ENCODE measurements around the gene ARPC5L. TPM values are rescaled to one million over a fixed set of nuclear protein-coding genes. Genes with fewer than 3 reads are reported as not detected.
A peak's percentile ranks its signal among the peaks of the same experiment; 100 is the strongest.

The ARPC5L gene
- total and polyA plus RNA-seq, 10 donors = 33.6 to 75.3 (median 48.3) TPM

DNA sequence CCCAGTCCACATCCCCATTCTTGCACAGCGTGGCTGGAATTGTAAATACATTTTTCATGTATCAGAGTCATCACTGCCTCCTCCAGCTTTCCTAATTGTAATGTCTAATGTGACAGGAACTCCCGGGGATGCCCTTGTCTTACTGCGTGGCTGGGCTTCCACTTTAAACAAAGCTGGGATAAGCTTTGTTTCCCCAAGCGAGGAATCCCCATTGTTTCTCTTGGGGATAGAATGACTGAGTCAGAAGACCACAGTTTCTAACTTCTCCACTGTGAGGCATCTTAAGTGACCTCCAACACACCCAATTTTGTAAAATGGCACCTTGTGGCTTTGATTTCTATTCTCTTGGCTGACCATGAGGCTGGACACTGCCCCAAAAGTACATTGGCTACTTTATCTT, 22.4 kb downstream of the ARPC5L start:
- no peaks in the 10 kb centered on the region for H3K9me3 ChIP-seq
- no peak for TF ChIP-seq POLR2AphosphoS5 (IDR thresholded peaks at IDR 0.05)
- TF ChIP-seq, protein P1, sequence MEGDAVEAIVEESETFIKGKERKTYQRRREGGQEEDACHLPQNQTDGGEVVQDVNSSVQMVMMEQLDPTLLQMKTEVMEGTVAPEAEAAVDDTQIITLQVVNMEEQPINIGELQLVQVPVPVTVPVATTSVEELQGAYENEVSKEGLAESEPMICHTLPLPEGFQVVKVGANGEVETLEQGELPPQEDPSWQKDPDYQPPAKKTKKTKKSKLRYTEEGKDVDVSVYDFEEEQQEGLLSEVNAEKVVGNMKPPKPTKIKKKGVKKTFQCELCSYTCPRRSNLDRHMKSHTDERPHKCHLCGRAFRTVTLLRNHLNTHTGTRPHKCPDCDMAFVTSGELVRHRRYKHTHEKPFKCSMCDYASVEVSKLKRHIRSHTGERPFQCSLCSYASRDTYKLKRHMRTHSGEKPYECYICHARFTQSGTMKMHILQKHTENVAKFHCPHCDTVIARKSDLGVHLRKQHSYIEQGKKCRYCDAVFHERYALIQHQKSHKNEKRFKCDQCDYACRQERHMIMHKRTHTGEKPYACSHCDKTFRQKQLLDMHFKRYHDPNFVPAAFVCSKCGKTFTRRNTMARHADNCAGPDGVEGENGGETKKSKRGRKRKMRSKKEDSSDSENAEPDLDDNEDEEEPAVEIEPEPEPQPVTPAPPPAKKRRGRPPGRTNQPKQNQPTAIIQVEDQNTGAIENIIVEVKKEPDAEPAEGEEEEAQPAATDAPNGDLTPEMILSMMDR (IDR thresholded peaks at IDR 0.05 in 8 of 11, conservative IDR thresholded peaks at IDR 0.05 in 3 of 11) = no peak
- no peak overlapping the region for H3K27ac ChIP-seq
- DNase-seq = no peak
- H3K36me3 ChIP-seq = peaks cover 0 to 100% (median 83%) of the 10 kb centered on the region in 6 donors
- H3K4me1 ChIP-seq = peaks cover 0 to 19% (median 5%) of the 10 kb centered on the region in 6 donors
- intact Hi-C loops (cut with DNase I; ENCODE audit: low total_unique reads) = no loop called here
- H3K27me3 ChIP-seq (replicated peaks in 1 of 7) = no peaks in the 10 kb centered on the region
- no peak overlapping the region for H3K4me3 ChIP-seq
- 78 to 95% (median 88%) methylated on average over 4 of the region's 4 CpGs for WGBS, 5 donors

DNA sequence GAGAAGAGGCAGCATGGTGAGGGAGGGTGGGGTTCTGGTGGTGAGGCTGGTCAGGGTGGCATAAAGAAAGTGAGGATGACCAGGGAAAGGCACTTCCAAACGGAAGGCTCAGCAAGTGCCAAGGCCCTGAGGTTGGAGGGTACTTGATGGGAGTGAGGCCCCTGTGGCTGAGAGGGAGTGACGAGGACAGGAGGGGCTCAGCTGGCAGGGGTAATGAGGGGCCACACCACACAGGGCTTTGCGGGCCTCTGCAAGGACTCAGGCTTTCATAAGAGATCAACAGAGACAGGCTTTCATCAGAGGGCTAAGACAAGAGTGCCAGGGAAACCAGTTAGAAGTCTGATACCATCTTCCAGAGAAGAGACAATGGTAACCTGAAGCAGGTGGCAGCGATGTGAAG, 23.6 kb downstream of the ARPC5L start:
- TF ChIP-seq, protein P1 (IDR thresholded peaks at IDR 0.05 in 8 of 11, conservative IDR thresholded peaks at IDR 0.05 in 3 of 11) = no peak
- no peak for TF ChIP-seq POLR2AphosphoS5 (IDR thresholded peaks at IDR 0.05)
- Histone ChIP-seq H3K27ac (no peak overlapping the region), H3K4me1 (peaks cover 0 to 10% (median 2%) of the 10 kb centered on the region in 6 donors), H3K9me3 (no peaks in the 10 kb centered on the region), H3K27me3 (replicated peaks in 1 of 7) (no peaks in the 10 kb centered on the region), H3K4me3 (no peak overlapping the region), H3K36me3 (peaks cover 0 to 100% (median 86%) of the 10 kb centered on the region in 6 donors)
- DNase-seq = no peak
- 88 to 97% (median 94%) methylated on average over 4 of the region's 4 CpGs for WGBS, 5 donors
- intact Hi-C loops (cut with DNase I; ENCODE audit: low total_unique reads) = no loop called here

DNA sequence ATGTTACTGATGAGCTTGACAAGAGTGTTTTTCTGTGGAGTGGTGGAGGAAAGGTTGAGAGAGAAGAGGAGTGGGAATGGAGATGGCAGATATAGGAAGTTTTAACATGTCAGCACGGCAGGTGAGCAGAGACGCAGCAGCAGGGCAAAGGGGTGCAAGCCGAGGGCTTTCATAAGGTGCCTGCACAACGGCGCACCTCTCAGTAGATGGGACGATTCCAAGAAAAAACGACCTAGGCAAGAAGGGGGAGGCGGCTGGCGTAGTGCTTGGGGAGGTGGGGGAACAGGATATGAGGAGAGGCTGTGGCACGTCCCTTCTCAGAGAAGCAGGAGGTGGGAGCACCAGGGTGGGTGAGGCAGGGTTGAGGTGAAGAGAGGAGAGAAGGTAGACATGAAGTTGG, 24.5 kb downstream of the ARPC5L start:
- TF ChIP-seq POLR2A (IDR thresholded peaks at IDR 0.05) (no peak), POLR2AphosphoS5 (IDR thresholded peaks at IDR 0.05) (no peak)
- TF ChIP-seq, protein P1 (IDR thresholded peaks at IDR 0.05 in 8 of 11, conservative IDR thresholded peaks at IDR 0.05 in 3 of 11) = no peak
- peaks cover 0 to under 1% (median 0%) of the 10 kb centered on the region in 6 donors for H3K4me1 ChIP-seq
- no peaks in the 10 kb centered on the region for H3K27me3 ChIP-seq (replicated peaks in 1 of 7)
- intact Hi-C loops (cut with DNase I; ENCODE audit: low total_unique reads) = no loop called here
- no peak for DNase-seq
- no peaks in the 10 kb centered on the region for H3K9me3 ChIP-seq
- H3K36me3 ChIP-seq = peaks cover 0 to 100% (median 84%) of the 10 kb centered on the region in 6 donors
- 86 to 97% (median 91%) methylated on average over 10 of the region's 10 CpGs for WGBS, 5 donors
- no peak overlapping the region for H3K4me3 ChIP-seq
- H3K27ac ChIP-seq = no peak overlapping the region

DNA sequence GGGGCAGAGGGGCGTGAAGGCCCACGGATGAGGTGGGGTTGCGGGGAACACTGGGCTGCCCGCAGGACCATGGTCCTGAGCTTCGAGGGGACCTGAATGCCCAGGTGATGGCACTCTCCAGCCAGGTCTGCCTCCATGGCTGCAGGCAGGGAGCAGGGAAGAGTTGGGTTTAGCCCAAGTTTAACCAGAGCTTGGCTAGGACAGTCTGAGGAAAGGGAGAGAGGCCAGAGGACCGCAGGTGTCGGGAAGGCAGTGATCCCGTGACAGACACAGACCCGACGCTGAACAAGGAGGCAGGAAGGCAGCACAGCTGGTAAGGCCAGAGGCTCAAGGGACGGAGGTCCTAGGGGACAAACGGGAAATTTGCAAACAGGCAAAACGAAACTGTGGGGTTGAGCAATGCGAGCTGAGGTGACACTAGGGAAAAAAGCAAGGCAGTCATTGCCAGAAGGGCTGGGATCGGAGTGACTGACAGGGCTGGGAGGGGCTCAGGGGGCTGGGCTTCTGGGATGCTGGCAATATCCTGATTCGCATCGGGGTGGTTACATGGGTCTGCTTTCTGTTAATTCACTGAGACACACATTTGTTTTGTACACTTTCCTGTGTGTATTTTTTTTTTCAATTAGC, 25.0 kb downstream of the ARPC5L start:
- no peak for DNase-seq
- Histone ChIP-seq H3K4me3 (no peak overlapping the region), H3K9me3 (no peaks in the 10 kb centered on the region), H3K27ac (no peak overlapping the region), H3K27me3 (replicated peaks in 1 of 7) (no peaks in the 10 kb centered on the region), H3K4me1 (no peaks in the 10 kb centered on the region), H3K36me3 (peaks cover 0 to 100% (median 80%) of the 10 kb centered on the region in 6 donors)
- WGBS, 5 donors = 78 to 86% (median 83%) methylated on average over 17 of the region's 17 CpGs
- intact Hi-C loops (cut with DNase I; ENCODE audit: low total_unique reads) = no loop called here
- peak in 1 of 3 donors; percentile 13 for TF ChIP-seq POLR2AphosphoS5 (IDR thresholded peaks at IDR 0.05)
- no peak for TF ChIP-seq POLR2A (IDR thresholded peaks at IDR 0.05)
- TF ChIP-seq, protein P1 (IDR thresholded peaks at IDR 0.05 in 8 of 11, conservative IDR thresholded peaks at IDR 0.05 in 3 of 11) = no peak

All from spleen (tissue), 11 donors.